Liver (tissue), 3 donors: ENCODE measurements around the gene NKAIN2.

Experiments used
- ATF3 ChIP-seq: IDR thresholded peaks from 2 replicates; pipeline ENCODE4 v1.6.1; 2016; ENCODE audit warnings: antibody characterized with exemption
- CTCF ChIP-seq: fragments of 150-350 bp; IDR thresholded peaks from 2 replicates; pipeline ENCODE4 v1.5.1; 2017; ENCODE audit warnings: improper control_type of control experiment, low read depth, low read length; ENCODE audit not compliant: missing input control
- EGR1 ChIP-seq, 2 donors: IDR thresholded peaks; 2 replicates each; pipeline ENCODE4 v1.6.1; 2016 to 2018; ENCODE audit warnings: antibody characterized with exemption in 2 of 2, low read depth in 2 of 2
- JUND ChIP-seq, 2 donors: IDR thresholded peaks; 2 replicates each; pipeline ENCODE4 v1.6.1; 2016; ENCODE audit warnings: antibody characterized with exemption in 2 of 2
- MAX ChIP-seq: IDR thresholded peaks from 2 replicates; pipeline ENCODE4 v1.6.1; 2016; ENCODE audit warnings: antibody characterized with exemption
- RAD21 ChIP-seq, 2 donors: IDR thresholded peaks; 2 replicates each; pipeline ENCODE4 v1.6.1; 2016; ENCODE audit warnings: antibody characterized with exemption in 2 of 2, mild to moderate bottlenecking in 2 of 2
- SP1 ChIP-seq: IDR thresholded peaks from 2 replicates; pipeline ENCODE4 v1.6.1; 2018; ENCODE audit warnings: antibody characterized with exemption, mild to moderate bottlenecking
- YY1 ChIP-seq: IDR thresholded peaks from 2 replicates; pipeline ENCODE4 v1.6.1; 2016; ENCODE audit warnings: antibody characterized with exemption, mild to moderate bottlenecking
- TF ChIP-seq, protein P1 (sequence below): IDR thresholded peaks from 2 replicates; pipeline ENCODE4 v1.6.1; 2016; ENCODE audit warnings: antibody characterized with exemption, mild to moderate bottlenecking
- donor health status: healthy.
- donor health status: healthy.

GRCh38 chr6:124076336-124077048 is 272.8 kb downstream of the NKAIN2 start:
- TF ChIP-seq CTCF = no peak
- no peak for TF ChIP-seq SP1
- TF ChIP-seq, protein P1, sequence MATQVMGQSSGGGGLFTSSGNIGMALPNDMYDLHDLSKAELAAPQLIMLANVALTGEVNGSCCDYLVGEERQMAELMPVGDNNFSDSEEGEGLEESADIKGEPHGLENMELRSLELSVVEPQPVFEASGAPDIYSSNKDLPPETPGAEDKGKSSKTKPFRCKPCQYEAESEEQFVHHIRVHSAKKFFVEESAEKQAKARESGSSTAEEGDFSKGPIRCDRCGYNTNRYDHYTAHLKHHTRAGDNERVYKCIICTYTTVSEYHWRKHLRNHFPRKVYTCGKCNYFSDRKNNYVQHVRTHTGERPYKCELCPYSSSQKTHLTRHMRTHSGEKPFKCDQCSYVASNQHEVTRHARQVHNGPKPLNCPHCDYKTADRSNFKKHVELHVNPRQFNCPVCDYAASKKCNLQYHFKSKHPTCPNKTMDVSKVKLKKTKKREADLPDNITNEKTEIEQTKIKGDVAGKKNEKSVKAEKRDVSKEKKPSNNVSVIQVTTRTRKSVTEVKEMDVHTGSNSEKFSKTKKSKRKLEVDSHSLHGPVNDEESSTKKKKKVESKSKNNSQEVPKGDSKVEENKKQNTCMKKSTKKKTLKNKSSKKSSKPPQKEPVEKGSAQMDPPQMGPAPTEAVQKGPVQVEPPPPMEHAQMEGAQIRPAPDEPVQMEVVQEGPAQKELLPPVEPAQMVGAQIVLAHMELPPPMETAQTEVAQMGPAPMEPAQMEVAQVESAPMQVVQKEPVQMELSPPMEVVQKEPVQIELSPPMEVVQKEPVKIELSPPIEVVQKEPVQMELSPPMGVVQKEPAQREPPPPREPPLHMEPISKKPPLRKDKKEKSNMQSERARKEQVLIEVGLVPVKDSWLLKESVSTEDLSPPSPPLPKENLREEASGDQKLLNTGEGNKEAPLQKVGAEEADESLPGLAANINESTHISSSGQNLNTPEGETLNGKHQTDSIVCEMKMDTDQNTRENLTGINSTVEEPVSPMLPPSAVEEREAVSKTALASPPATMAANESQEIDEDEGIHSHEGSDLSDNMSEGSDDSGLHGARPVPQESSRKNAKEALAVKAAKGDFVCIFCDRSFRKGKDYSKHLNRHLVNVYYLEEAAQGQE = no peak
- no peak for TF ChIP-seq RAD21 (IDR thresholded peaks at IDR 0.05)
- no peak for TF ChIP-seq ATF3
- no peak for TF ChIP-seq MAX
- no peak for TF ChIP-seq YY1
- TF ChIP-seq EGR1 (IDR thresholded peaks at IDR 0.05; ENCODE audit: low read depth in 2 of 2) = no peak
- TF ChIP-seq JUND (IDR thresholded peaks at IDR 0.05) = no peak
